Esophagus squamous epithelium (tissue), 4 donors: ENCODE results near the gene ZNF92.
"Not testable (repeated sequence)": the region's sequence is repeated elsewhere in the genome, so short reads cannot be mapped to it uniquely, and the experiment has no call there.

ENCODE experiments used
- CTCF ChIP-seq, 6 experiments: fragments of 450-650 bp in 4 of 6; fragments of 200-600 bp in 2 of 6; sonication (generic) in 2 of 6; IDR thresholded peaks; one replicate each; pipeline ENCODE4 v1.5.1; 2016 to 2019; ENCODE audit warnings: antibody characterized with exemption in 6 of 6, mild to moderate bottlenecking in 4 of 6, moderate library complexity in 4 of 6
- POLR2A ChIP-seq, 4 donors: fragments of 450-650 bp; IDR thresholded peaks; one replicate each; pipeline ENCODE4 v1.6.1; 2017; ENCODE audit warnings: antibody characterized with exemption in 4 of 4, mild to moderate bottlenecking in 4 of 4, moderate library complexity in 3 of 4

- peak in 2 of 6 experiments; percentile 8 to 18 for TF ChIP-seq CTCF (IDR thresholded peaks at IDR 0.05)
- not testable (repeated sequence) for TF ChIP-seq POLR2A (IDR thresholded peaks at IDR 0.05)
Measured at GRCh38 chr7:65447041-65447440, 73.4 kb downstream of the ZNF92 start.
